ENCODE measurements around the gene FAM219A.
"Not testable (repeated sequence)": the region's sequence is repeated elsewhere in the genome, so short reads cannot be mapped to it uniquely, and the experiment has no call there.

Gene FAM219A

GRCh38 chr9:34374339-34374738, 84.0 kb downstream of the FAM219A start:
- DNase-seq: no peak

- no peak for DNase-seq
These were observed 84.6 kb downstream of the FAM219A start for GRCh38 chr9:34373749-34374148.

GRCh38 chr9:34372467-34373011, 85.8 kb downstream of the FAM219A start:
- DNase-seq: no peak

GRCh38 chr9:34371886-34372466, 86.4 kb downstream of the FAM219A start:
- no peak for DNase-seq

- DNase-seq: no peak
These were observed 87.1 kb downstream of the FAM219A start for GRCh38 chr9:34370970-34371880.

GRCh38 chr9:34370335-34370969, 87.9 kb downstream of the FAM219A start:
- DNase-seq: no peak

GRCh38 chr9:34369636-34370035, 88.7 kb downstream of the FAM219A start:
- no peak for DNase-seq

GRCh38 chr9:34368796-34369195, 89.6 kb downstream of the FAM219A start:
- DNase-seq: not testable (repeated sequence)

GRCh38 chr9:34367751-34368410, 90.5 kb downstream of the FAM219A start:
- DNase-seq: not testable (repeated sequence)

GRCh38 chr9:34366365-34366764, 92.0 kb downstream of the FAM219A start:
- no peak for DNase-seq

- no peak for DNase-seq
These were observed 93.1 kb downstream of the FAM219A start for GRCh38 chr9:34365282-34365681.

GRCh38 chr9:34363619-34364351, 94.6 kb downstream of the FAM219A start:
- no peak for DNase-seq

GRCh38 chr9:34362614-34363214, 95.7 kb downstream of the FAM219A start:
- no peak for DNase-seq

GRCh38 chr9:34352957-34353356, 105.4 kb downstream of the FAM219A start:
- not testable (repeated sequence) for DNase-seq

GRCh38 chr9:34352122-34352652, 106.2 kb downstream of the FAM219A start:
- not testable (repeated sequence) for DNase-seq

- DNase-seq: no peak
These were observed 109.0 kb downstream of the FAM219A start for GRCh38 chr9:34349324-34349723.
